ENCODE results near the gene CDC40.
A peak's percentile ranks its signal among the peaks of the same experiment; 100 is the strongest.

Gene CDC40

GRCh38 chr6:110255211-110255750 lies 75.1 kb downstream of the CDC40 start:
- peak; percentile 81 for ATAC-seq
- TF ChIP-seq CSDC2 (CRISPR knock-in tag; IDR thresholded peaks at IDR 0.05): no peak
- no peak for TF ChIP-seq ZNF8 (CRISPR knock-in tag; IDR thresholded peaks at IDR 0.05)
- TF ChIP-seq PATZ1 (CRISPR knock-in tag; IDR thresholded peaks at IDR 0.05; ENCODE audit: borderline replicate concordance): no peak
- TF ChIP-seq BACH2 (CRISPR knock-in tag; IDR thresholded peaks at IDR 0.05; ENCODE audit: borderline replicate concordance): no peak
- no peak for TF ChIP-seq RARB (CRISPR knock-in tag; IDR thresholded peaks at IDR 0.05)
- TF ChIP-seq SNAI2 (CRISPR knock-in tag; IDR thresholded peaks at IDR 0.05): no peak
- TF ChIP-seq ZFP3 (CRISPR knock-in tag; IDR thresholded peaks at IDR 0.05): no peak
- TF ChIP-seq CSRNP3 (CRISPR knock-in tag; IDR thresholded peaks at IDR 0.05): no peak
- TF ChIP-seq TOX (CRISPR knock-in tag; IDR thresholded peaks at IDR 0.05; ENCODE audit: borderline replicate concordance): no peak
- TF ChIP-seq ZNF70 (CRISPR knock-in tag; IDR thresholded peaks at IDR 0.05): no peak
- TF ChIP-seq ZC3H10 (CRISPR knock-in tag; IDR thresholded peaks at IDR 0.05): no peak
- TF ChIP-seq ISL1 (CRISPR knock-in tag; IDR thresholded peaks at IDR 0.05): no peak
- no peak for TF ChIP-seq ZFP30 (CRISPR knock-in tag; IDR thresholded peaks at IDR 0.05)
- TF ChIP-seq, protein P1, sequence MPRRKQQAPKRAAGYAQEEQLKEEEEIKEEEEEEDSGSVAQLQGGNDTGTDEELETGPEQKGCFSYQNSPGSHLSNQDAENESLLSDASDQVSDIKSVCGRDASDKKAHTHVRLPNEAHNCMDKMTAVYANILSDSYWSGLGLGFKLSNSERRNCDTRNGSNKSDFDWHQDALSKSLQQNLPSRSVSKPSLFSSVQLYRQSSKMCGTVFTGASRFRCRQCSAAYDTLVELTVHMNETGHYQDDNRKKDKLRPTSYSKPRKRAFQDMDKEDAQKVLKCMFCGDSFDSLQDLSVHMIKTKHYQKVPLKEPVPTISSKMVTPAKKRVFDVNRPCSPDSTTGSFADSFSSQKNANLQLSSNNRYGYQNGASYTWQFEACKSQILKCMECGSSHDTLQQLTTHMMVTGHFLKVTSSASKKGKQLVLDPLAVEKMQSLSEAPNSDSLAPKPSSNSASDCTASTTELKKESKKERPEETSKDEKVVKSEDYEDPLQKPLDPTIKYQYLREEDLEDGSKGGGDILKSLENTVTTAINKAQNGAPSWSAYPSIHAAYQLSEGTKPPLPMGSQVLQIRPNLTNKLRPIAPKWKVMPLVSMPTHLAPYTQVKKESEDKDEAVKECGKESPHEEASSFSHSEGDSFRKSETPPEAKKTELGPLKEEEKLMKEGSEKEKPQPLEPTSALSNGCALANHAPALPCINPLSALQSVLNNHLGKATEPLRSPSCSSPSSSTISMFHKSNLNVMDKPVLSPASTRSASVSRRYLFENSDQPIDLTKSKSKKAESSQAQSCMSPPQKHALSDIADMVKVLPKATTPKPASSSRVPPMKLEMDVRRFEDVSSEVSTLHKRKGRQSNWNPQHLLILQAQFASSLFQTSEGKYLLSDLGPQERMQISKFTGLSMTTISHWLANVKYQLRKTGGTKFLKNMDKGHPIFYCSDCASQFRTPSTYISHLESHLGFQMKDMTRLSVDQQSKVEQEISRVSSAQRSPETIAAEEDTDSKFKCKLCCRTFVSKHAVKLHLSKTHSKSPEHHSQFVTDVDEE (CRISPR knock-in tag; IDR thresholded peaks at IDR 0.05): no peak
- TF ChIP-seq OSR1 (CRISPR knock-in tag; IDR thresholded peaks at IDR 0.05): no peak
- TF ChIP-seq ARNTL (CRISPR knock-in tag; IDR thresholded peaks at IDR 0.05; ENCODE audit: borderline replicate concordance, low read depth): no peak
- TF ChIP-seq POU6F1 (CRISPR knock-in tag; IDR thresholded peaks at IDR 0.05; ENCODE audit: borderline replicate concordance, low read depth): no peak
- TF ChIP-seq, protein P2, sequence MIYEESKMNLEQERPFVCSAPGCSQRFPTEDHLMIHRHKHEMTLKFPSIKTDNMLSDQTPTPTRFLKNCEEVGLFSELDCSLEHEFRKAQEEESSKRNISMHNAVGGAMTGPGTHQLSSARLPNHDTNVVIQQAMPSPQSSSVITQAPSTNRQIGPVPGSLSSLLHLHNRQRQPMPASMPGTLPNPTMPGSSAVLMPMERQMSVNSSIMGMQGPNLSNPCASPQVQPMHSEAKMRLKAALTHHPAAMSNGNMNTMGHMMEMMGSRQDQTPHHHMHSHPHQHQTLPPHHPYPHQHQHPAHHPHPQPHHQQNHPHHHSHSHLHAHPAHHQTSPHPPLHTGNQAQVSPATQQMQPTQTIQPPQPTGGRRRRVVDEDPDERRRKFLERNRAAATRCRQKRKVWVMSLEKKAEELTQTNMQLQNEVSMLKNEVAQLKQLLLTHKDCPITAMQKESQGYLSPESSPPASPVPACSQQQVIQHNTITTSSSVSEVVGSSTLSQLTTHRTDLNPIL (CRISPR knock-in tag; IDR thresholded peaks at IDR 0.05; ENCODE audit: low read depth): no peak

DNA sequence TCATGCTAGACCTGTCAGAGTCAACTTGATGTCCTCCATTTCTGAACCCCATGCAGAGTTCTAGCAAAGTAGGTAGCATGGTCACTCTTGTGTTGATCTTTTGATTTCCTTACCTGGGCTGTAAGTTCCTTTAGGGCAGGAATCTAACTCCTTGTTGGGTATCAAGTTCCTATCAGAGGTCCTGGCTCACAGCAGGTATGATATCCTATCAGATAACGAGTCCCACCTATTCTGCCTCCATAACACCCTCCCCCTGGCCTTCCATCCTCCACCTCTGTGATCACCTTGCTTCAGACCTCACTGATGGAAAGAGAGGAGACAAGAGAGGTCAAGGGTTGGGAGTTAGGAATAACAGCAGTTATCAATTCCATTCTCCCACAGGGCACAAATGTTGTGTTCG lies 76.1 kb downstream of the CDC40 start:
- no peak for ATAC-seq
- TF ChIP-seq ZNF70 (CRISPR knock-in tag; IDR thresholded peaks at IDR 0.05) (no peak), SNAI2 (CRISPR knock-in tag; IDR thresholded peaks at IDR 0.05) (no peak), CSDC2 (CRISPR knock-in tag; IDR thresholded peaks at IDR 0.05) (no peak), ARNTL (CRISPR knock-in tag; IDR thresholded peaks at IDR 0.05; ENCODE audit: borderline replicate concordance, low read depth) (no peak)

GRCh38 chr6:110265273-110265672 lies 85.0 kb downstream of the CDC40 start:
- ATAC-seq: no peak
- no peak for TF ChIP-seq POU6F1 (CRISPR knock-in tag; IDR thresholded peaks at IDR 0.05; ENCODE audit: borderline replicate concordance, low read depth)
- TF ChIP-seq, protein P2 (CRISPR knock-in tag; IDR thresholded peaks at IDR 0.05; ENCODE audit: low read depth): no peak
- TF ChIP-seq ZFP30 (CRISPR knock-in tag; IDR thresholded peaks at IDR 0.05): no peak
- no peak for TF ChIP-seq ZNF70 (CRISPR knock-in tag; IDR thresholded peaks at IDR 0.05)
- TF ChIP-seq PPARA (CRISPR knock-in tag; IDR thresholded peaks at IDR 0.05; ENCODE audit: borderline replicate concordance): no peak
- TF ChIP-seq GLIS3 (CRISPR knock-in tag; IDR thresholded peaks at IDR 0.05): no peak
- TF ChIP-seq OSR1 (CRISPR knock-in tag; IDR thresholded peaks at IDR 0.05): no peak
- no peak for TF ChIP-seq PATZ1 (CRISPR knock-in tag; IDR thresholded peaks at IDR 0.05; ENCODE audit: borderline replicate concordance)
- no peak for TF ChIP-seq CSDC2 (CRISPR knock-in tag; IDR thresholded peaks at IDR 0.05)
- no peak for TF ChIP-seq ZNF8 (CRISPR knock-in tag; IDR thresholded peaks at IDR 0.05)
- no peak for TF ChIP-seq SNAI2 (CRISPR knock-in tag; IDR thresholded peaks at IDR 0.05)
- no peak for TF ChIP-seq BACH2 (CRISPR knock-in tag; IDR thresholded peaks at IDR 0.05; ENCODE audit: borderline replicate concordance)
- TF ChIP-seq CSRNP3 (CRISPR knock-in tag; IDR thresholded peaks at IDR 0.05): no peak

Measured in SK-N-SH treated with all-trans-retinoic acid at 6 μM for 48 hours (cell line).